Measurements from ENCODE around the gene NAA25. TPM values are rescaled to one million over a fixed set of nuclear protein-coding genes. Genes with fewer than 3 reads are reported as not detected.
A peak's percentile ranks its signal among the peaks of the same experiment; 100 is the strongest.

Gene NAA25
- total and polyA plus RNA-seq, 2 donors (not counting 3 experiments of a cell fraction or from before 2014, with no cell fraction given) = 5.3 to 25.5 TPM

DNA sequence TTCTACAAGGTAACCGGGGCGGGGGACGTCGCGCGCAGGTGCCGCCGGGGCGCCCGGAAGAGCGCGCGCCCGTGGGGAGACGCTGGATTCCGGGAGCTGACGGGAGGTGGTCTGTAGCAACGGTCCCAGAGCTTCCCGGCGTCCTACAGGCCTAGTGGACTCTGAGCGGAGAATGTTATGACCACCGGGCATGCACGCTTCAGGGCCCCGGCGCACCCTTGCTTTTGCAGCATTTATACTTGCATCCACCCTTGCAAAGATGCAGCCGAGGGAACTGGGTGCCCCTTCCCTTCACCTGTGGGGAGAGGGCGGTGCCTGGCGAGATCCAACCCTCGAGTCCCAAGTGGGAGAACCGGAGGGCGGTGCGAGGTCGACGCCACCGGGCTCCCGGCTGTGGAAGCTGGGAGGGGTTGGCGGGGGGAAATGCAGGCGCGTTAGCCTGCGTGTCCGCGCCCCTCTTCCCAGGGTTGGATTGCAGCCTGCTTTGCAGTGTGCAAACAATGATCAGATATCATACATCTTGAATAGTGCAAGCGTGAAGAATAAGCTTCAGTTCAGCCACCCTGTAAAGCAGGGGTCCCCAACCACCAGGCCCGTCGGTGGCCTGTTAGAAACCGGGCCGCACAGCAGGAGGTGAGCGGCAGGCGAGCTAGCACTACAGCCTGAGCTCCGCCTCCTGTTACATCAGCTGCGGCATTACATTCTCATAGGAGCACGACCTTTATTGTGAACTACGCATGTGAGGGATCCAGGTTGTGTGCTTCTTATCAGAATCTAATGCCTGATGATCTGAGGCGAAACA is 94.8 kb downstream of the NAA25 start:
- Histone ChIP-seq H3K4me3 (replicated peaks in 1 of 3; ENCODE audit: insufficient read depth in 1 of 3, low read depth in 1 of 3, low read length in 3 of 3) (peak overlapping the region; percentile 72 to 81 (median 77)), H2AFZ (ENCODE audit: low read depth, low read length) (peak overlapping the region; percentile 76), H3K9me1 (replicated peaks; ENCODE audit: control insufficient read depth, extremely low read depth, insufficient read depth, low read length) (no peaks in the 10 kb centered on the region), H3K27ac (ENCODE audit: insufficient read depth, low read depth, low read length) (peak overlapping the region; percentile 29), H3K4me2 (ENCODE audit: insufficient read depth, low read length) (peak overlapping the region; percentile 64), H3K27me3 (ENCODE audit: control insufficient read depth in 2 of 2, insufficient read depth in 2 of 2, low read length in 2 of 2) (no peaks in the 10 kb centered on the region), H3K9ac (replicated peaks; ENCODE audit: extremely low read depth, insufficient read depth, low read length) (peak overlapping the region; percentile 62), H3K9me3 (replicated peaks; ENCODE audit: control insufficient read depth, insufficient read depth, low read length) (no peaks in the 10 kb centered on the region), H3K4me1 (ENCODE audit: control insufficient read depth, extremely low read depth, insufficient read depth, low read length) (peaks cover 30% of the 10 kb centered on the region), H3K79me2 (ENCODE audit: control insufficient read depth, insufficient read depth, low read length) (peaks cover 44% of the 10 kb centered on the region), H4K20me1 (replicated peaks; ENCODE audit: control insufficient read depth, extremely low read depth, insufficient read depth, low read length) (peaks cover 3% of the 10 kb centered on the region), H3K36me3 (ENCODE audit: control insufficient read depth in 2 of 2, extremely low read depth in 1 of 2, insufficient read depth in 2 of 2, low read length in 2 of 2) (no peaks in the 10 kb centered on the region)
- POLR2A ChIA-PET = interaction anchor here (0.8 kb wide), 1 partner anchor 9 kb away, joined by 3 read pairs; no protein-coding TSS in a partner anchor
- intact Hi-C loops (cut with micrococcal nuclease) = loop anchor here (2.0 to 10.0 kb wide), 5 partner anchors 69 to 371 kb away; partner anchors contain the start of genes ACAD10, BRAP, HECTD4 and MAPKAPK5
- dilution Hi-C loops (cut with MboI; ENCODE audit: extremely low pct_ligation_motif_present, low sequenced_read_pairs) = no loop called here
- BruUV-seq (replicated peaks) = TSS peak; percentile 32
- CTCF ChIA-PET = interaction anchor here (0.7 to 2.5 kb wide), 12 partner anchors 9 to 110 kb away, joined by 3 to 21 read pairs (median 4); partner anchors contain the start of gene NAA25
- TF ChIP-seq POLR2AphosphoS5 (IDR thresholded peaks at IDR 0.05; ENCODE audit: insufficient read depth, low read depth, low read length) = peak; percentile 63
- TF ChIP-seq FOS (IDR thresholded peaks at IDR 0.05; ENCODE audit: borderline replicate concordance, insufficient read depth, low read length) = no peak
- peak; percentile 74 for TF ChIP-seq POLR2A (IDR thresholded peaks at IDR 0.05; ENCODE audit: low read depth, low read length)
- FAIRE-seq (no peak), DNase-seq (ENCODE audit: low read depth, low spot score) (peak; percentile 82)

- ChIA-PET POLR2A (no interaction called here), CTCF (interaction anchor here (0.6 to 2.5 kb wide), 14 partner anchors 10 to 153 kb away, joined by 3 to 21 read pairs (median 4); partner anchors contain the start of gene NAA25)
- Histone ChIP-seq H4K20me1 (replicated peaks; ENCODE audit: control insufficient read depth, extremely low read depth, insufficient read depth, low read length) (no peaks in the 10 kb centered on the region), H3K9me3 (replicated peaks; ENCODE audit: control insufficient read depth, insufficient read depth, low read length) (no peaks in the 10 kb centered on the region), H3K9me1 (replicated peaks; ENCODE audit: control insufficient read depth, extremely low read depth, insufficient read depth, low read length) (no peaks in the 10 kb centered on the region), H3K4me2 (ENCODE audit: insufficient read depth, low read length) (peak within 1 kb of the TSS; percentile 64), H3K4me1 (ENCODE audit: control insufficient read depth, extremely low read depth, insufficient read depth, low read length) (peaks cover 26% of the 10 kb centered on the region), H3K9ac (replicated peaks; ENCODE audit: extremely low read depth, insufficient read depth, low read length) (peak within 1 kb of the TSS; percentile 69), H2AFZ (ENCODE audit: low read depth, low read length) (peak within 1 kb of the TSS; percentile 76), H3K27me3 (ENCODE audit: control insufficient read depth in 2 of 2, insufficient read depth in 2 of 2, low read length in 2 of 2) (no peaks in the 10 kb centered on the region), H3K36me3 (ENCODE audit: control insufficient read depth in 2 of 2, extremely low read depth in 1 of 2, insufficient read depth in 2 of 2, low read length in 2 of 2) (no peaks in the 10 kb centered on the region), H3K27ac (ENCODE audit: insufficient read depth, low read depth, low read length) (peak within 1 kb of the TSS; percentile 57), H3K4me3 (replicated peaks in 1 of 3; ENCODE audit: insufficient read depth in 1 of 3, low read depth in 1 of 3, low read length in 3 of 3) (peak within 1 kb of the TSS; percentile 72 to 81 (median 77)), H3K79me2 (ENCODE audit: control insufficient read depth, insufficient read depth, low read length) (peaks cover 36% of the 10 kb centered on the region)
- dilution Hi-C loops (cut with MboI; ENCODE audit: extremely low pct_ligation_motif_present, low sequenced_read_pairs) = no loop called here
- TF ChIP-seq MYC (IDR thresholded peaks at IDR 0.05; ENCODE audit: low read depth, low read length) = peak; percentile 23
- peak; percentile 99 for TF ChIP-seq POLR2A (IDR thresholded peaks at IDR 0.05; ENCODE audit: low read depth, low read length)
- no peak for TF ChIP-seq EZH2 (IDR thresholded peaks at IDR 0.05; ENCODE audit: borderline replicate concordance, low read depth, low read length, severe bottlenecking)
- TF ChIP-seq POLR2AphosphoS5 (IDR thresholded peaks at IDR 0.05; ENCODE audit: insufficient read depth, low read depth, low read length) = peak; percentile 98
- TF ChIP-seq, protein P1, sequence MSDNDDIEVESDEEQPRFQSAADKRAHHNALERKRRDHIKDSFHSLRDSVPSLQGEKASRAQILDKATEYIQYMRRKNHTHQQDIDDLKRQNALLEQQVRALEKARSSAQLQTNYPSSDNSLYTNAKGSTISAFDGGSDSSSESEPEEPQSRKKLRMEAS (IDR thresholded peaks at IDR 0.05; ENCODE audit: insufficient read depth, insufficient read length) = peak; percentile 96
- TF ChIP-seq, protein P2, sequence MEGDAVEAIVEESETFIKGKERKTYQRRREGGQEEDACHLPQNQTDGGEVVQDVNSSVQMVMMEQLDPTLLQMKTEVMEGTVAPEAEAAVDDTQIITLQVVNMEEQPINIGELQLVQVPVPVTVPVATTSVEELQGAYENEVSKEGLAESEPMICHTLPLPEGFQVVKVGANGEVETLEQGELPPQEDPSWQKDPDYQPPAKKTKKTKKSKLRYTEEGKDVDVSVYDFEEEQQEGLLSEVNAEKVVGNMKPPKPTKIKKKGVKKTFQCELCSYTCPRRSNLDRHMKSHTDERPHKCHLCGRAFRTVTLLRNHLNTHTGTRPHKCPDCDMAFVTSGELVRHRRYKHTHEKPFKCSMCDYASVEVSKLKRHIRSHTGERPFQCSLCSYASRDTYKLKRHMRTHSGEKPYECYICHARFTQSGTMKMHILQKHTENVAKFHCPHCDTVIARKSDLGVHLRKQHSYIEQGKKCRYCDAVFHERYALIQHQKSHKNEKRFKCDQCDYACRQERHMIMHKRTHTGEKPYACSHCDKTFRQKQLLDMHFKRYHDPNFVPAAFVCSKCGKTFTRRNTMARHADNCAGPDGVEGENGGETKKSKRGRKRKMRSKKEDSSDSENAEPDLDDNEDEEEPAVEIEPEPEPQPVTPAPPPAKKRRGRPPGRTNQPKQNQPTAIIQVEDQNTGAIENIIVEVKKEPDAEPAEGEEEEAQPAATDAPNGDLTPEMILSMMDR (IDR thresholded peaks at IDR 0.05; ENCODE audit: extremely low read depth in 1 of 2, insufficient read depth in 1 of 2, low read depth in 1 of 2, low read length in 2 of 2) = peak; percentile 42 to 55
- no peak for TF ChIP-seq JUN (IDR thresholded peaks at IDR 0.05; ENCODE audit: borderline replicate concordance, insufficient read depth, insufficient read length, low read depth)
- TF ChIP-seq GATA2 (IDR thresholded peaks at IDR 0.05; ENCODE audit: insufficient read depth, insufficient read length, low read depth, low read length) = no peak
- TF ChIP-seq FOS (IDR thresholded peaks at IDR 0.05; ENCODE audit: borderline replicate concordance, insufficient read depth, low read length) = no peak
- intact Hi-C loops (cut with micrococcal nuclease) = loop anchor here (2.0 to 10.0 kb wide), 5 partner anchors 68 to 372 kb away; partner anchors contain the start of genes ACAD10, BRAP, HECTD4 and MAPKAPK5
- peak; percentile 99 for FAIRE-seq
- BruUV-seq (replicated peaks) = TSS peak; percentile 94
- DNase-seq (ENCODE audit: low read depth, low spot score) = peak; percentile 100
These were observed 95.6 kb downstream of the NAA25 start, which contains the start of the genes ERP29 and TMEM116 for GRCh38 chr12:112012775-112013600. ERP29 (plus strand) TSS chr12:112013426; CDS start chr12:112013466, 40 bp downstream. TMEM116 (minus strand) TSS chr12:112013165; CDS start chr12:112005270, 7,895 bp downstream.

Data from endothelial cell of umbilical vein (primary cell).